Loucy (cell line): Measurements from ENCODE around the gene NFKB1.

Source experiments
- H2AFZ ChIP-seq: fragments of 200-600 bp; sonication (generic); 2 replicates; pipeline ENCODE4 v1.6.0; 2016; ENCODE audit warnings: antibody characterized with exemption, mild to moderate bottlenecking, low read length, moderate library complexity
- H3F3A ChIP-seq: fragments of 200-600 bp; 2 replicates; pipeline ENCODE4 v1.6.0; 2016; ENCODE audit warnings: antibody characterized with exemption, low read depth, mild to moderate bottlenecking
- H3K27me3 ChIP-seq: fragments of 200-600 bp; sonication (generic); 2 replicates; pipeline ENCODE4 v1.6.1; 2014; ENCODE audit warnings: low read length, mild to moderate bottlenecking; ENCODE audit not compliant: insufficient read depth, poor library complexity, severe bottlenecking
- H3K36me3 ChIP-seq: fragments of 200-600 bp; sonication (generic); 2 replicates; pipeline ENCODE4 v1.6.1; 2016; ENCODE audit warnings: low read length; ENCODE audit not compliant: insufficient read depth
- H3K4me1 ChIP-seq: fragments of 200-600 bp; sonication (generic); 2 replicates; pipeline ENCODE4 v1.5.1; 2014; ENCODE audit warnings: low read length, mild to moderate bottlenecking; ENCODE audit not compliant: insufficient read depth, poor library complexity, severe bottlenecking
- H3K4me2 ChIP-seq: fragments of 200-600 bp; sonication (generic); 2 replicates; pipeline ENCODE4 v1.6.0; 2014; ENCODE audit warnings: antibody characterized with exemption, low read length, low read depth, mild to moderate bottlenecking; ENCODE audit not compliant: poor library complexity, severe bottlenecking
- H3K4me3 ChIP-seq: fragments of 200-600 bp; sonication (generic); 2 replicates; pipeline ENCODE4 v1.5.1; 2014; ENCODE audit warnings: low read length, mild to moderate bottlenecking, mixed read lengths; ENCODE audit not compliant: poor library complexity, severe bottlenecking
- H3K79me2 ChIP-seq: fragments of 200-600 bp; sonication (generic); 2 replicates; pipeline ENCODE4 v1.6.1; 2014; ENCODE audit warnings: low read length; ENCODE audit not compliant: insufficient read depth
- H3K9ac ChIP-seq: fragments of 200-600 bp; sonication (generic); 2 replicates; pipeline ENCODE4 v1.6.0; 2014; ENCODE audit warnings: mild to moderate bottlenecking, low read depth, low read length, moderate library complexity; ENCODE audit not compliant: poor library complexity, severe bottlenecking
- H3K9me2 ChIP-seq: fragments of 200-600 bp; sonication (generic); replicated peaks from 2 replicates; pipeline ENCODE4 v1.6.1; 2016; ENCODE audit warnings: low read depth, low read length, mixed read lengths
- H3K9me3 ChIP-seq: fragments of 200-600 bp; sonication (generic); 2 replicates; pipeline ENCODE4 v1.6.1; 2014; ENCODE audit warnings: mild to moderate bottlenecking, antibody characterized with exemption, low read length, low read depth; ENCODE audit not compliant: insufficient read depth
- H4K20me1 ChIP-seq: fragments of 200-600 bp; sonication (generic); 2 replicates; pipeline ENCODE4 v1.6.0; 2014; ENCODE audit warnings: antibody characterized with exemption, low read length, mild to moderate bottlenecking; ENCODE audit not compliant: insufficient read depth, poor library complexity, severe bottlenecking
- EZH2phosphoT487 ChIP-seq: fragments of 200-600 bp; IDR thresholded peaks from 2 replicates; pipeline ENCODE4 v1.6.1; 2018; ENCODE audit warnings: antibody characterized with exemption, mild to moderate bottlenecking, moderate library complexity, borderline replicate concordance
- TF ChIP-seq, protein P1 (sequence below): fragments of 200-600 bp; sonication (generic); conservative IDR thresholded peaks from 2 replicates; pipeline ENCODE4 v1.5.1; 2014; ENCODE audit warnings: mild to moderate bottlenecking, antibody characterized with exemption, low read length

The NFKB1 gene, protein sequence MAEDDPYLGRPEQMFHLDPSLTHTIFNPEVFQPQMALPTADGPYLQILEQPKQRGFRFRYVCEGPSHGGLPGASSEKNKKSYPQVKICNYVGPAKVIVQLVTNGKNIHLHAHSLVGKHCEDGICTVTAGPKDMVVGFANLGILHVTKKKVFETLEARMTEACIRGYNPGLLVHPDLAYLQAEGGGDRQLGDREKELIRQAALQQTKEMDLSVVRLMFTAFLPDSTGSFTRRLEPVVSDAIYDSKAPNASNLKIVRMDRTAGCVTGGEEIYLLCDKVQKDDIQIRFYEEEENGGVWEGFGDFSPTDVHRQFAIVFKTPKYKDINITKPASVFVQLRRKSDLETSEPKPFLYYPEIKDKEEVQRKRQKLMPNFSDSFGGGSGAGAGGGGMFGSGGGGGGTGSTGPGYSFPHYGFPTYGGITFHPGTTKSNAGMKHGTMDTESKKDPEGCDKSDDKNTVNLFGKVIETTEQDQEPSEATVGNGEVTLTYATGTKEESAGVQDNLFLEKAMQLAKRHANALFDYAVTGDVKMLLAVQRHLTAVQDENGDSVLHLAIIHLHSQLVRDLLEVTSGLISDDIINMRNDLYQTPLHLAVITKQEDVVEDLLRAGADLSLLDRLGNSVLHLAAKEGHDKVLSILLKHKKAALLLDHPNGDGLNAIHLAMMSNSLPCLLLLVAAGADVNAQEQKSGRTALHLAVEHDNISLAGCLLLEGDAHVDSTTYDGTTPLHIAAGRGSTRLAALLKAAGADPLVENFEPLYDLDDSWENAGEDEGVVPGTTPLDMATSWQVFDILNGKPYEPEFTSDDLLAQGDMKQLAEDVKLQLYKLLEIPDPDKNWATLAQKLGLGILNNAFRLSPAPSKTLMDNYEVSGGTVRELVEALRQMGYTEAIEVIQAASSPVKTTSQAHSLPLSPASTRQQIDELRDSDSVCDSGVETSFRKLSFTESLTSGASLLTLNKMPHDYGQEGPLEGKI

DNA sequence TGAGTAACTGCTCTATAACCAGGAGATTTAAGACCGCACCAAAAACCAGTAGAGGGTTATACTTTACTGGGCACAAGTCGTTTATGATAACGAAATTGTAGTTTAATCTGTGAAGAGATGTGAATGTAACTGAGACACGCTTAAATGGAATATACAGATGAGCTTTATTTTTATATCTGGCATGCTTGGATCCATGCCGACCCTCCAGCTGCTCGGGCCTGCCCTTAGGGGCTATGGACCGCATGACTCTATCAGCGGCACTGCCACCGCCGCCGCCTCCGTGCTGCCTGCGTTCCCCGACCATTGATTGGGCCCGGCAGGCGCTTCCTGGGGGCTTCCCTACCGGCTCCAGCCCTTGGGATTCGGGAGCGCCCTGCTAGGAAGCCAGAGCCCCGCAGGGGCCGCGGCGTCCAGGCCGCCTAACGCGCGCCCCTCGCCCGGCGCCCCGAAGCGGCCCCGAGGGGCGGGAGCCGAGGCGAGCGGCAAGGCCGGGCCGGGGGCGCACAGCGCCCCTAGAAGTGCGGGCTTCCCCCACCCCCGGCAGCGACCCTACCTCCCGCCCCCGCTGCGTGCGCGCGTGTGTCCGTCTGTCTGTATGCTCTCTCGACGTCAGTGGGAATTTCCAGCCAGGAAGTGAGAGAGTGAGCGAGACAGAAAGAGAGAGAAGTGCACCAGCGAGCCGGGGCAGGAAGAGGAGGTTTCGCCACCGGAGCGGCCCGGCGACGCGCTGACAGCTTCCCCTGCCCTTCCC lies at the start of gene NFKB1:
Gene NFKB1, plus strand, starts transcription at position 664 of the 751 bp plus-strand sequence. CDS start 24,160 bp downstream, outside the sequence.
- TF ChIP-seq, protein P1, sequence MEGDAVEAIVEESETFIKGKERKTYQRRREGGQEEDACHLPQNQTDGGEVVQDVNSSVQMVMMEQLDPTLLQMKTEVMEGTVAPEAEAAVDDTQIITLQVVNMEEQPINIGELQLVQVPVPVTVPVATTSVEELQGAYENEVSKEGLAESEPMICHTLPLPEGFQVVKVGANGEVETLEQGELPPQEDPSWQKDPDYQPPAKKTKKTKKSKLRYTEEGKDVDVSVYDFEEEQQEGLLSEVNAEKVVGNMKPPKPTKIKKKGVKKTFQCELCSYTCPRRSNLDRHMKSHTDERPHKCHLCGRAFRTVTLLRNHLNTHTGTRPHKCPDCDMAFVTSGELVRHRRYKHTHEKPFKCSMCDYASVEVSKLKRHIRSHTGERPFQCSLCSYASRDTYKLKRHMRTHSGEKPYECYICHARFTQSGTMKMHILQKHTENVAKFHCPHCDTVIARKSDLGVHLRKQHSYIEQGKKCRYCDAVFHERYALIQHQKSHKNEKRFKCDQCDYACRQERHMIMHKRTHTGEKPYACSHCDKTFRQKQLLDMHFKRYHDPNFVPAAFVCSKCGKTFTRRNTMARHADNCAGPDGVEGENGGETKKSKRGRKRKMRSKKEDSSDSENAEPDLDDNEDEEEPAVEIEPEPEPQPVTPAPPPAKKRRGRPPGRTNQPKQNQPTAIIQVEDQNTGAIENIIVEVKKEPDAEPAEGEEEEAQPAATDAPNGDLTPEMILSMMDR: no peak
- TF ChIP-seq EZH2phosphoT487: no peak
- peak within 1 kb of the TSS; percentile 91 for H3K4me2 ChIP-seq
- peak within 1 kb of the TSS; percentile 96 for H3K9ac ChIP-seq
- no peaks in the 10 kb centered on the region for H3K9me3 ChIP-seq
- no peaks in the 10 kb centered on the region for H3F3A ChIP-seq
- peaks cover 46% of the 10 kb centered on the region for H3K4me1 ChIP-seq
- peak within 1 kb of the TSS; percentile 92 for H3K4me3 ChIP-seq
- peak within 1 kb of the TSS; percentile 89 for H2AFZ ChIP-seq
- no peaks in the 10 kb centered on the region for H3K9me2 ChIP-seq
- no peaks in the 10 kb centered on the region for H3K36me3 ChIP-seq
- peaks cover 13% of the 10 kb centered on the region for H4K20me1 ChIP-seq
- peaks cover 3% of the 10 kb centered on the region for H3K27me3 ChIP-seq
- H3K79me2 ChIP-seq: peaks cover 43% of the 10 kb centered on the region

DNA sequence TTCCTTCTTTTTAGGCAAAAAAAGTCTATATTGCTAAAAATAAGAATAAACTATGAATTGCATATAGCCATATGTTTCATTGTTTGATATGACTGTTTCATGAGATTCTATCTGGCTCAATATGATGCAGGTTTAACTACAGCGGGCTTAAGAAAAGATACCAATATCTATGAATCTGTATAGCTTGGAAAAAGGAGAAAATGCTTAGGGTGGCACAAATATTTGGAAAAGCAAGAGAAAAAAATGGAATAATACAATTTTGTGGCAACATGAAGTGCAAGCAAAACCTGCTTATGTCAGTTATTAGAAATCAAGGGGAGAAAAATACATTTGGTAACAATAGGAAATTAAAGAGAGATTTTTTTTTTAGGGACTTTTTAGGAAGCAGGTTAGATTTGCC lies 48.3 kb upstream of the NFKB1 start:
- Histone ChIP-seq H3F3A (no peaks in the 10 kb centered on the region), H3K9me3 (no peaks in the 10 kb centered on the region), H2AFZ (peak overlapping the region; percentile 29; the same call in 1 of the 2 replicates), H3K9ac (no peak overlapping the region), H3K27me3 (no peaks in the 10 kb centered on the region), H3K4me3 (no peak overlapping the region), H3K9me2 (no peaks in the 10 kb centered on the region), H3K4me1 (peaks cover 15% of the 10 kb centered on the region), H3K4me2 (no peak overlapping the region), H4K20me1 (no peaks in the 10 kb centered on the region), H3K36me3 (no peaks in the 10 kb centered on the region), H3K79me2 (no peaks in the 10 kb centered on the region)
- TF ChIP-seq, protein P1: no peak
- no peak for TF ChIP-seq EZH2phosphoT487

DNA sequence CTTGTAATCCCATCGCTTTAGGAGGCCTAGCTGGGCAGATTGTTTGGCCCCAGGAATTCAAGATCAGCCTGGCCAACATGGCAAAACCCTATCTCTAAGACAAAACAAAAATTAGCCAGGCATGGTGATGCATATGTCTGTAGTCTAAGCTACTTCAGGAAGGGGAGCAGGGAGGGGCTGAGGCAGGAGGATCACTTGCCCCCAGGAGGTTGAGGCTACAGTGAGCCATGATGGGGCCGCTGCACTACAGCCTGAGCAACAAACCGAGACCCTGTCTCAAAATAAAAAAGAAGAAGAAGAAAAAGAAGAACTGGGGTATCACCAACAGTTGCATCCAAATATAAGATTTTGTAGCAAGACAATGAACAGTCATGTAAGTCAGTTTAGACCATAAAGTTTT lies 47.3 kb upstream of the NFKB1 start:
- H3K4me1 ChIP-seq: peaks cover 9% of the 10 kb centered on the region
- H3K9ac ChIP-seq: no peak overlapping the region
- H3K27me3 ChIP-seq: no peaks in the 10 kb centered on the region
- no peaks in the 10 kb centered on the region for H3F3A ChIP-seq
- no peaks in the 10 kb centered on the region for H3K9me2 ChIP-seq
- no peaks in the 10 kb centered on the region for H3K9me3 ChIP-seq
- no peak overlapping the region for H3K4me3 ChIP-seq
- H3K36me3 ChIP-seq: no peaks in the 10 kb centered on the region
- H3K4me2 ChIP-seq: no peak overlapping the region
- no peaks in the 10 kb centered on the region for H4K20me1 ChIP-seq
- 0 out of 2 replicates have a peak overlapping the region, but pooled peaks have one; percentile 8 for H2AFZ ChIP-seq
- H3K79me2 ChIP-seq: no peaks in the 10 kb centered on the region
- TF ChIP-seq, protein P1: no peak
- no peak for TF ChIP-seq EZH2phosphoT487
